Effector CD8-positive, alpha-beta T cell (primary cell): Measurements from ENCODE around the gene NAT9.

Experiments used
- DNase-seq: peaks from one replicate; lab custom pipeline; 2025; lab: John Stamatoyannopoulos, UW

Gene NAT9

DNA sequence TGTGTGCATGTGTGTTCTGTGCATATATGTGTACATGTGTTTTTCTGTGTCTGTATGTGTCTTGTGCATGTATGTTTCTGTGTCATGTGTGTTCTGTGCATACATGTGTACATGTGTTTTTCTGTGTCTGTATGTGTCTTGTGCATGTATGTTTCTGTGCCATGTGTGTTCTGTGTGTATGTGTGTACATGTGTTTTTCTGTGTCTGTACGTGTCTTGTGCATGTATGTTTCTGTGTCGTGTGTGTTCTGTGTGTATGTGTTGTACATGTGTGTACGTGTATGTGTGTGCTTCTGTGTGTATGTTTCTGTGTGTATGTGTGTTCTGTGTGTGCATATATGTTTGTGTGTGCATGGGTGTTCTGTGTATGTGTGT, 47.5 kb downstream of the NAT9 start:
- no peak for DNase-seq

DNA sequence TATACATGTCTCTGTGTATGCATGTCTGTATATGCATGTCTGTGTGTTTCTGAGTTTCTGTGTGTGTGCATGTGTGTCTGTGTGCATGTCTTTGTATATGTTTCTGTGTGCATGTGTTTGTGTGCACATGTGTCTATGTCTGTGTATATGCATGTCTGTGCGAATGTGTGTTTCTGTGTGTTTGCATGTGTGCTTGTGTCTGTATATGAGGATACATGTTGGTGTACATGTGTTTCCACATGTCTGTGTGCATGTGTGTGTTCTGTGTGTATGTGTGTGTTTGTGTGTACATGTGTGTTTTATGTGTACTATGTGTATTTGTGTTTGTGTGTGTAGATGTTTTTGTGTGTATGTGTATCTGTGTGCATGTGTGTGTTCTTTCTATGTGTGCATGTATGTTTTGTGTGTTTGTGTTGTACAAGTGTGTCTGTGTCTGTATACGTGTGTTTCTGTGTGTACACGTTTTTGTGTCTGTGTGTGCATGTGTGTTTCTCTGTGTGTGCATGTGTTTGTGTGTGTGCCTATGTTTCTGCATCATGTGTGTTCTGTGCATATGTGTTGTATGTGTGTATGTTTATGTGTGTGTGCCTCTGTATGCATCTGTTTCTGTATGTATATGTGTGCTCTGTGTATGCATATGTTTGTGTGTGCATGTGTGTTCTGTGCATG, 48.0 kb downstream of the NAT9 start:
- DNase-seq, result no peak

DNA sequence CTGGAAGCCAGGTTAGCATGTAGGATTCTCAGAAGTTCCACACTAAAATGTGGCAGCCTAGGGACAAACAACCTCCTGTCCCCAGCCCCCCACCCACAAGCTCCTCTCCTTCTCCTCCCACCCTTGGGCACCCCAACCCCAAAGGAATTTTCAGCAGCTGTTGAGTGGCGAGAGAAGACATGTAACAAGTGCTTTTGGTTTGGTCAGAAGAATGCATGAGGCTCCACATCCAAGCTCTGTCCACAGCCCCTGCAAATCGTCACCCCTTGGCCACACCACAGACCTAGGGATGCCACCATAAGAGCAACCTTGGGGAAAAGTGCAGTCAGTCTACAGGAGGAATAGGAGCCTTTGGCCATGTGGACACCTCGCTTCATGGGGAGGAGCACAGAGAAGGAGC, 51.0 kb downstream of the NAT9 start:
- no peak for DNase-seq

DNA sequence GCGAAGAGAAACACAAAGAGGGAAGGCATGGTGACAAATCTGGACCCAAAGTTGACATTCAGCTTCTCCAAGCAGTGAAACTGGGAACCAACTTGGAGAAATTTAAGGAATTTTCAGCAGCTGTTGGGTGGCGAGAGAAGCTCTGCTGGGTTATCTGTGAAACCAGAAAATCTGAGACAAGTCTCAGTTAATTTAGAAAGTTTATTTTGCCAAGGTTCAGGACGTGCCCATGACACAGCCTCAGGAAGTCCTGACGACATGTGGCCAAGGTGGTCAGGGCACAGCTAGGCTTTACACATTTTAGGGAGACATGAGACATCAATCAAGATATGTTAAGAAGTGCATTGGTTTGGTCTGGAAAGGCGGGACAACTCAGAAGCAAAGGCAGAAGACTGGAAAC, 52.3 kb downstream of the NAT9 start:
- DNase-seq, result no peak

DNA sequence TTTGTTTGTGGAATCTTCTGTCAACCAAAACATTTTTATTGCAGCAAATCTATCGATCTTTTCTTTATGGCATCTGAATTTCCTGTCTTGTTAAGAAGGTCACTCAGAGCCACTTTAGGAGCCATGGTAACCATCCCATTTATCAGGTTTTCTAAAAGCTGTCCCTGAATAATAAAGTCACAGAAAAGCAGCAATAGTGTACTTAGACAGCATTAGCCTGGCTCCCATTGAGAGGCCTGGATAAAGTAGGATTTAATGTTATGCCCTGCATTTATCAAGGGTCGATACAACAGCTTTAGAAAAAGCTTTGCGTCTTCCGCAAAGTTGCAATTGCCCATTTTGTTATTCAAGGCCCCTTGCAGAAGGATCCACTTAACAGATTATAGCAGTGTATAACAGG, 53.4 kb downstream of the NAT9 start:
- no peak for DNase-seq
